ENCODE results near the gene ARSK. TPM values are rescaled to one million over a fixed set of nuclear protein-coding genes. Genes with fewer than 3 reads are reported as not detected.
A peak's percentile ranks its signal among the peaks of the same experiment; 100 is the strongest.

The ARSK gene
- total RNA-seq, 1 experiment from 2014 or later, result 8.5 TPM

DNA sequence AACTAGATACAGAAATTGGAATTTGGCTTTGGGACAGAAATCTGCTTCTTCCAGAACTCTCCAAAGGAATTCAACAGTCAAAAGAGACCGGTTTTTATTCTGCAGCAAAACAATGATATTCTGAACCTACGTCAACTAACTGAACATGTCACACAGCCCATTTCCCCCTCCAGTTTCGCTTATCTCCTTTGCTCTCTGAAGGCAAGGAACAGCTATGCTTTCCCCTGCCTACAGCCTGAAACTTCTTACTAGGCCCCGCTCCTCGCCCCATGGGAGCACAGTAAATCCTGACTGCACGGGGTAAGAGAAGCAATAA, 612 bp upstream of the ARSK start:
- peak overlapping the region; percentile 27 for H3K27ac ChIP-seq (ENCODE audit: insufficient read length, low read depth, low read length)
- no peak overlapping the region for H3K56ac ChIP-seq (ENCODE audit: insufficient read length, low read depth, low read length)
- Mint-ChIP-seq H3K36me3 (ENCODE audit: insufficient read depth in 1 of 3, low read depth in 3 of 3) (peaks cover 7 to 11% (median 8%) of the 10 kb centered on the region in 3 experiments; a peak in 6 of 7 replicates), H3K4me3 (peak overlapping the region; percentile 79 to 90), H3K9me3 (no peaks in the 10 kb centered on the region), H3K4me1 (peaks cover 13% of the 10 kb centered on the region in 2 experiments), H3K27ac (peak overlapping the region; percentile 71 to 98 (median 97)), H3K27me3 (ENCODE audit: low read depth) (no peaks in the 10 kb centered on the region)
- H4K20me1 ChIP-seq (ENCODE audit: control insufficient read depth, insufficient read depth, insufficient read length), result no peaks in the 10 kb centered on the region
- H3K4me2 ChIP-seq (ENCODE audit: insufficient read depth, insufficient read length, low read length), result peak overlapping the region; percentile 98
- H3K18ac ChIP-seq (ENCODE audit: insufficient read length, low read depth, low read length), result no peak overlapping the region
- no peak overlapping the region for H3K4ac ChIP-seq (ENCODE audit: low read depth, low read length)
- H2BK20ac ChIP-seq (ENCODE audit: low read depth, low read length, poor library complexity, severe bottlenecking), result no peak overlapping the region
- H2AK5ac ChIP-seq (ENCODE audit: insufficient read length, low read length), result no peak overlapping the region
- peaks cover 3% of the 10 kb centered on the region for H3K23me2 ChIP-seq (ENCODE audit: insufficient read length, low read depth, low read length, poor library complexity, severe bottlenecking)
- no peak overlapping the region for H2BK15ac ChIP-seq (ENCODE audit: low read depth, low read length)
- no CpG with 5 or more reads among the region's 6 CpGs for WGBS (ENCODE audit: extremely low coverage, insufficient read length, low lambda C conversion rate)
- H2BK12ac ChIP-seq (ENCODE audit: insufficient read length, low read depth, low read length), result no peak overlapping the region
- no peak overlapping the region for H3T11ph ChIP-seq (ENCODE audit: low read length)
- DNase-seq, result no peak
- no peak overlapping the region for H4K8ac ChIP-seq (replicated peaks; ENCODE audit: insufficient read length, low read depth, low read length)
- TF ChIP-seq, protein P1, sequence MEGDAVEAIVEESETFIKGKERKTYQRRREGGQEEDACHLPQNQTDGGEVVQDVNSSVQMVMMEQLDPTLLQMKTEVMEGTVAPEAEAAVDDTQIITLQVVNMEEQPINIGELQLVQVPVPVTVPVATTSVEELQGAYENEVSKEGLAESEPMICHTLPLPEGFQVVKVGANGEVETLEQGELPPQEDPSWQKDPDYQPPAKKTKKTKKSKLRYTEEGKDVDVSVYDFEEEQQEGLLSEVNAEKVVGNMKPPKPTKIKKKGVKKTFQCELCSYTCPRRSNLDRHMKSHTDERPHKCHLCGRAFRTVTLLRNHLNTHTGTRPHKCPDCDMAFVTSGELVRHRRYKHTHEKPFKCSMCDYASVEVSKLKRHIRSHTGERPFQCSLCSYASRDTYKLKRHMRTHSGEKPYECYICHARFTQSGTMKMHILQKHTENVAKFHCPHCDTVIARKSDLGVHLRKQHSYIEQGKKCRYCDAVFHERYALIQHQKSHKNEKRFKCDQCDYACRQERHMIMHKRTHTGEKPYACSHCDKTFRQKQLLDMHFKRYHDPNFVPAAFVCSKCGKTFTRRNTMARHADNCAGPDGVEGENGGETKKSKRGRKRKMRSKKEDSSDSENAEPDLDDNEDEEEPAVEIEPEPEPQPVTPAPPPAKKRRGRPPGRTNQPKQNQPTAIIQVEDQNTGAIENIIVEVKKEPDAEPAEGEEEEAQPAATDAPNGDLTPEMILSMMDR (conservative IDR thresholded peaks at IDR 0.05), result no peak
- peak overlapping the region; percentile 86 for H3K9ac ChIP-seq (ENCODE audit: extremely low read depth, insufficient read length, low read length)
- no peaks in the 10 kb centered on the region for H3K9me3 ChIP-seq (ENCODE audit: control insufficient read depth, low read depth, low read length)
- H2BK5ac ChIP-seq (ENCODE audit: insufficient read length, low read length), result no peak overlapping the region
- H3K4me1 ChIP-seq (ENCODE audit: insufficient read depth, low read length), result peaks cover 3% of the 10 kb centered on the region; the same call in 1 of the 2 replicates
- H3K23ac ChIP-seq (ENCODE audit: insufficient read length, low read depth, low read length), result no peak overlapping the region
- no peak overlapping the region for H4K91ac ChIP-seq (ENCODE audit: insufficient read length, low read depth, low read length)
- H3K79me1 ChIP-seq (ENCODE audit: insufficient read depth, low read depth, low read length, poor library complexity, severe bottlenecking), result peaks cover 5% of the 10 kb centered on the region
- no peak overlapping the region for H2BK120ac ChIP-seq (ENCODE audit: low read depth, low read length, poor library complexity, severe bottlenecking)
- H3K79me2 ChIP-seq (ENCODE audit: insufficient read depth, low read length), result peaks cover 3% of the 10 kb centered on the region; the same call in 1 of the 2 replicates
- H3K27me3 ChIP-seq (ENCODE audit: insufficient read depth, low read length), result no peaks in the 10 kb centered on the region
- no peak overlapping the region for H4K5ac ChIP-seq (ENCODE audit: insufficient read length, low read depth, low read length)
- H2AFZ ChIP-seq (ENCODE audit: low read length), result peak overlapping the region; percentile 89
- peak overlapping the region; percentile 77; the same call in 1 of the 2 replicates for H3K14ac ChIP-seq (ENCODE audit: insufficient read depth, low read length)

Measured in H9 (cell line).